22Rv1 (cell line): ENCODE data around the gene ASXL2.

ENCODE experiments used
- CTCF ChIP-seq: fragments of 450-650 bp; IDR thresholded peaks from 2 replicates; pipeline ENCODE4 v1.5.1; 2017; ENCODE audit warnings: mild to moderate bottlenecking
- ZFX ChIP-seq: fragments of 450-650 bp; IDR thresholded peaks from 2 replicates; pipeline ENCODE4 v1.6.1; 2017; ENCODE audit warnings: antibody characterized with exemption, borderline replicate concordance

DNA sequence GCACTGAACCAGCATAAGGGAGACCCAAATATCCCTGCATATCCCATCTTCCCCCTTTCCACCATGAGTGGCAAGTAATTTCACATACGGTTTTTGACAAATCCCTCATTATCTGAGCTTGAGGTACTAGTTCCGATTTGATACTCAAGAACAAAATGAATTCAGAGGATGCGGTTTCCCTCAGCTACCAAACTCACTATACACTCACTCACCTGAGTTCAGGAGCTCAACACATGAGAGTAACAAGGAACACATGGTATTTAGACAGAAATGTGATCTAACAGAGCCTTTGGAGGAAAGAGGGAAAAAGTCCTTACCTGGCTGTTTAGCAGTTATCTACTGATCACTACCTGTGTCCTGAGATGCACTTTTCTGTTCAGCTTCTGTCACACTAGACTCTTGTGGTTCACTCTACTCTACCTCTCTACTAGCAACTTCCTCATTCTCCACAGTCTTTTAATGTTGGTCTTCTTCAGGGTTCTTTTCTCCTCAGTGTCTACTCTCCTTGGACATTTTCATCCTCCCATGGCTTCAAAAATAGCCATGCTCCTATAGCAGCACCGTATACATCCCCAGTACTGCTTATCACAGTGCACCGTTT is 25.1 kb downstream of the ASXL2 start:
- TF ChIP-seq CTCF (no peak), ZFX (no peak)
